ENCODE results near the gene MARK1. TPM values are rescaled to one million over a fixed set of nuclear protein-coding genes. Genes with fewer than 3 reads are reported as not detected.

Gene MARK1
- total and polyA plus RNA-seq, 9 of the 15 experiments (the other 6 are each of a cell fraction or from before 2014, with no cell fraction given) = not detected

DNA sequence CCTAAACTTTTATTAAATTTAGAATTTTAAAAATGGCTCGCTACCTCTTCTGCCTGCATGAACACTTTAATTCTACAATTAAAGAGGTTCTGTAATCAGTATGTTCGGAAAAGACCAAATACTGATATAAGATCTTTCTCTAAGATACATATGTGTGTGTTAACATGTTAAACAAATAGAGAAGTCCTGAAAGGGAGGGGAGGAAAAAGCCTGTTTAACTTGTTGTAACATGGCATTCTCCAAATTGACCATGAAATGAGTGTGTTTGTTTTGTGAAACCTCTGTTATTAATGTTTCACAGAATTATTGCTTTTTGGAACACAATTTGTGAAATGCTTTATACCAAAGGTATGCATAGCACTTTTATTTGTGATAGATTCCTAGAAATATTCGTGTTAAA, 77.0 kb downstream of the MARK1 start:
- H3K4me2 ChIP-seq (ENCODE audit: insufficient read depth, low read length) = no peak overlapping the region
- FAIRE-seq = no peak
- no peaks in the 10 kb centered on the region for H3K27me3 ChIP-seq (ENCODE audit: control insufficient read depth in 2 of 2, insufficient read depth in 2 of 2, low read length in 2 of 2)
- H3K4me3 ChIP-seq = no peak overlapping the region
- no peak overlapping the region for H3K9ac ChIP-seq (ENCODE audit: insufficient read depth in 1 of 2, low read depth in 2 of 2, low read length in 2 of 2)
- H3K27ac ChIP-seq (ENCODE audit: extremely low read depth, low read depth, low read length) = no peak overlapping the region
- in situ Hi-C loops (cut with MboI) (no loop called here), intact Hi-C loops (cut with micrococcal nuclease) (no loop called here)
- DNase-seq (ENCODE audit: extremely low read depth in 1 of 4, low spot score in 3 of 4) = no peak
- ChIA-PET POLR2A (no interaction called here), CTCF (ENCODE audit: low intra/inter-chr PET ratio) (no interaction called here)
- WGBS (ENCODE audit: insufficient coverage, low coverage, missing lambda C conversion rate) = 0% methylated on average over 3 of the region's 3 CpGs
- H2AFZ ChIP-seq (ENCODE audit: low read depth, low read length) = no peak overlapping the region
- H4K20me1 ChIP-seq (replicated peaks; ENCODE audit: control insufficient read depth, insufficient read depth, low read length) = no peaks in the 10 kb centered on the region
- ATAC-seq = no peak
- no peaks in the 10 kb centered on the region for H3K79me2 ChIP-seq (ENCODE audit: control insufficient read depth, insufficient read depth, low read length)
- no peaks in the 10 kb centered on the region for H3K9me3 ChIP-seq (replicated peaks; ENCODE audit: control insufficient read depth, insufficient read depth, low read depth, low read length)
- H3K4me1 ChIP-seq (replicated peaks in 1 of 2; ENCODE audit: control insufficient read depth in 2 of 2, insufficient read depth in 2 of 2, low read length in 2 of 2) = no peaks in the 10 kb centered on the region
- no TSS peak for BruUV-seq (replicated peaks)
- TF ChIP-seq THAP7 (CRISPR knock-in tag; IDR thresholded peaks at IDR 0.05) (no peak), XRCC3 (IDR thresholded peaks at IDR 0.05) (no peak), TEAD2 (tag; IDR thresholded peaks at IDR 0.05) (no peak), BCL6 (CRISPR knock-in tag; IDR thresholded peaks at IDR 0.05) (no peak), PRPF4 (IDR thresholded peaks at IDR 0.05; ENCODE audit: insufficient read depth, low read depth, low read length, poor library complexity, severe bottlenecking) (no peak), ERF (CRISPR knock-in tag; IDR thresholded peaks at IDR 0.05) (no peak), ETS2 (tag; IDR thresholded peaks at IDR 0.05; ENCODE audit: borderline replicate concordance, poor library complexity, severe bottlenecking) (no peak), JUNB (CRISPR knock-in tag; conservative IDR thresholded peaks at IDR 0.05) (no peak)
- TF ChIP-seq, protein P1, sequence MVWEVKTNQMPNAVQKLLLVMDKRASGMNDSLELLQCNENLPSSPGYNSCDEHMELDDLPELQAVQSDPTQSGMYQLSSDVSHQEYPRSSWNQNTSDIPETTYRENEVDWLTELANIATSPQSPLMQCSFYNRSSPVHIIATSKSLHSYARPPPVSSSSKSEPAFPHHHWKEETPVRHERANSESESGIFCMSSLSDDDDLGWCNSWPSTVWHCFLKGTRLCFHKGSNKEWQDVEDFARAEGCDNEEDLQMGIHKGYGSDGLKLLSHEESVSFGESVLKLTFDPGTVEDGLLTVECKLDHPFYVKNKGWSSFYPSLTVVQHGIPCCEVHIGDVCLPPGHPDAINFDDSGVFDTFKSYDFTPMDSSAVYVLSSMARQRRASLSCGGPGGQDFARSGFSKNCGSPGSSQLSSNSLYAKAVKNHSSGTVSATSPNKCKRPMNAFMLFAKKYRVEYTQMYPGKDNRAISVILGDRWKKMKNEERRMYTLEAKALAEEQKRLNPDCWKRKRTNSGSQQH (CRISPR knock-in tag; IDR thresholded peaks at IDR 0.05) = no peak
- TF ChIP-seq, protein P2, sequence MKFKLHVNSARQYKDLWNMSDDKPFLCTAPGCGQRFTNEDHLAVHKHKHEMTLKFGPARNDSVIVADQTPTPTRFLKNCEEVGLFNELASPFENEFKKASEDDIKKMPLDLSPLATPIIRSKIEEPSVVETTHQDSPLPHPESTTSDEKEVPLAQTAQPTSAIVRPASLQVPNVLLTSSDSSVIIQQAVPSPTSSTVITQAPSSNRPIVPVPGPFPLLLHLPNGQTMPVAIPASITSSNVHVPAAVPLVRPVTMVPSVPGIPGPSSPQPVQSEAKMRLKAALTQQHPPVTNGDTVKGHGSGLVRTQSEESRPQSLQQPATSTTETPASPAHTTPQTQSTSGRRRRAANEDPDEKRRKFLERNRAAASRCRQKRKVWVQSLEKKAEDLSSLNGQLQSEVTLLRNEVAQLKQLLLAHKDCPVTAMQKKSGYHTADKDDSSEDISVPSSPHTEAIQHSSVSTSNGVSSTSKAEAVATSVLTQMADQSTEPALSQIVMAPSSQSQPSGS (CRISPR knock-in tag; IDR thresholded peaks at IDR 0.05) = no peak
- H3K36me3 ChIP-seq (ENCODE audit: control insufficient read depth, insufficient read depth, low read length) = no peaks in the 10 kb centered on the region
- H3K9me1 ChIP-seq (ENCODE audit: control insufficient read depth, insufficient read depth, low read length) = no peaks in the 10 kb centered on the region

All from K562 (cell line).